OCI-LY1 (cell line): ENCODE measurements around the gene DHDH.
A peak's percentile ranks its signal among the peaks of the same experiment; 100 is the strongest.

Experiments
- H2AFZ ChIP-seq: fragments of 200-600 bp; sonication (generic), shearing (Covaris generic); 2 replicates; pipeline ENCODE4 v1.6.0; 2014; ENCODE audit warnings: antibody characterized with exemption, mild to moderate bottlenecking, low read length
- H3F3A ChIP-seq: fragments of 200-600 bp; sonication (generic), shearing (Covaris generic); 2 replicates; pipeline ENCODE4 v1.6.0; 2014; ENCODE audit warnings: mild to moderate bottlenecking, antibody characterized with exemption, low read length, moderate library complexity; ENCODE audit not compliant: insufficient read depth
- H3K27ac ChIP-seq: fragments of 200-600 bp; sonication (generic); 2 replicates; pipeline ENCODE4 v1.5.1; 2014; ENCODE audit warnings: low read length, mixed run types, mild to moderate bottlenecking, low read depth; ENCODE audit not compliant: poor library complexity, severe bottlenecking
- H3K27me3 ChIP-seq: fragments of 200-600 bp; sonication (generic); 2 replicates; pipeline ENCODE4 v1.6.0; 2014; ENCODE audit warnings: antibody characterized with exemption, mild to moderate bottlenecking, low read length, moderate library complexity; ENCODE audit not compliant: insufficient read depth
- H3K36me3 ChIP-seq: fragments of 200-600 bp; sonication (generic); 2 replicates; pipeline ENCODE4 v1.6.1; 2014; ENCODE audit warnings: mild to moderate bottlenecking, antibody characterized with exemption, low read length, moderate library complexity, mixed read lengths; ENCODE audit not compliant: insufficient read depth
- H3K4me1 ChIP-seq: fragments of 200-600 bp; sonication (generic); 2 replicates; pipeline ENCODE4 v1.5.1; 2014; ENCODE audit warnings: mild to moderate bottlenecking, low read length, moderate library complexity; ENCODE audit not compliant: insufficient read depth, severe bottlenecking
- H3K4me2 ChIP-seq: fragments of 200-600 bp; sonication (generic), shearing (Covaris generic); 2 replicates; pipeline ENCODE4 v1.6.1; 2014; ENCODE audit warnings: low read length
- H3K4me3 ChIP-seq: fragments of 200-600 bp; sonication (generic); 2 replicates; pipeline ENCODE4 v1.5.1; 2014; ENCODE audit warnings: low read length, low read depth, mild to moderate bottlenecking, mixed read lengths; ENCODE audit not compliant: poor library complexity, severe bottlenecking
- H3K79me2 ChIP-seq: fragments of 200-600 bp; shearing (Covaris generic); 2 replicates; pipeline ENCODE4 v1.6.1; 2016; ENCODE audit warnings: mixed run types, low read length, mixed read lengths; ENCODE audit not compliant: insufficient read depth
- H3K9ac ChIP-seq: fragments of 200-600 bp; sonication (generic), shearing (Covaris generic); 2 replicates; pipeline ENCODE4 v1.6.1; 2014; ENCODE audit warnings: mild to moderate bottlenecking, low read length, mixed read lengths
- H3K9me2 ChIP-seq: fragments of 200-600 bp; sonication (generic), shearing (Covaris generic); 2 replicates; pipeline ENCODE4 v1.6.1; 2014; ENCODE audit warnings: low read depth, mild to moderate bottlenecking, low read length, mixed read lengths
- H3K9me3 ChIP-seq: fragments of 200-600 bp; shearing (Covaris generic); 2 replicates; pipeline ENCODE4 v1.6.1; 2014; ENCODE audit warnings: low read length, mixed read lengths
- H4K20me1 ChIP-seq: fragments of 200-600 bp; sonication (generic), shearing (Covaris generic); 2 replicates; pipeline ENCODE4 v1.6.0; 2016; ENCODE audit warnings: mild to moderate bottlenecking, low read length; ENCODE audit not compliant: insufficient read depth
- EZH2 ChIP-seq: fragments of 200-600 bp; sonication (generic), shearing (Covaris generic); IDR thresholded peaks from 2 replicates; pipeline ENCODE4 v1.8.0; 2017; ENCODE audit warnings: borderline replicate concordance, mixed run types, mild to moderate bottlenecking, antibody characterized with exemption, low read length, moderate library complexity, mixed read lengths
- TF ChIP-seq, protein P1 (sequence below): fragments of 200-600 bp; sonication (generic), shearing (Covaris generic); IDR thresholded peaks from 2 replicates; pipeline ENCODE4 v1.5.1; 2017; ENCODE audit warnings: mild to moderate bottlenecking, antibody characterized with exemption, low read length, moderate library complexity, mixed read lengths

Gene DHDH

DNA sequence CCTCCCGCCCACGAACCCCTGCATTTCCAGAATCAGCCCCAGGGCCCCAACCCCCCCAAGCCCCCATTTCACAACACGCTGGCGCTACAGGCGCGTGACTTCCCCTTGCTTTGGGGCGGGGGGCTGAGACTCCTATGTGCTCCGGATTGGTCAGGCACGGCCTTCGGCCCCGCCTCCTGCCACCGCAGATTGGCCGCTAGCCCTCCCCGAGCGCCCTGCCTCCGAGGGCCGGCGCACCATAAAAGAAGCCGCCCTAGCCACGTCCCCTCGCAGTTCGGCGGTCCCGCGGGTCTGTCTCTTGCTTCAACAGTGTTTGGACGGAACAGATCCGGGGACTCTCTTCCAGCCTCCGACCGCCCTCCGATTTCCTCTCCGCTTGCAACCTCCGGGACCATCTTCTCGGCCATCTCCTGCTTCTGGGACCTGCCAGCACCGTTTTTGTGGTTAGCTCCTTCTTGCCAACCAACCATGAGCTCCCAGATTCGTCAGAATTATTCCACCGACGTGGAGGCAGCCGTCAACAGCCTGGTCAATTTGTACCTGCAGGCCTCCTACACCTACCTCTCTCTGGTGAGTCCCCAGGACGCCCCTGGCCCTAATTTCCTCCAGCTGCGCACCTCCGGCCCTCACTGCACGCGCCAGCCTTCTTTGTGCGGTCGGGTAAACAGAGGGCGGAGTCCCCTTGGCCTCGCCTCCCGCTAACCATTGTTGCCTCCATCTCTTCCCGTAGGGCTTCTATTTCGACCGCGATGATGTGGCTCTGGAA lies 31.7 kb downstream of the DHDH start, which contains the start of gene FTL:
Gene FTL (plus strand): TSS at position 270 of the 766 bp plus-strand sequence. CDS start 199 bp downstream, at position 469.
- peak within 1 kb of the TSS; percentile 98 for H3K4me2 ChIP-seq
- no peak for TF ChIP-seq EZH2
- TF ChIP-seq, protein P1, sequence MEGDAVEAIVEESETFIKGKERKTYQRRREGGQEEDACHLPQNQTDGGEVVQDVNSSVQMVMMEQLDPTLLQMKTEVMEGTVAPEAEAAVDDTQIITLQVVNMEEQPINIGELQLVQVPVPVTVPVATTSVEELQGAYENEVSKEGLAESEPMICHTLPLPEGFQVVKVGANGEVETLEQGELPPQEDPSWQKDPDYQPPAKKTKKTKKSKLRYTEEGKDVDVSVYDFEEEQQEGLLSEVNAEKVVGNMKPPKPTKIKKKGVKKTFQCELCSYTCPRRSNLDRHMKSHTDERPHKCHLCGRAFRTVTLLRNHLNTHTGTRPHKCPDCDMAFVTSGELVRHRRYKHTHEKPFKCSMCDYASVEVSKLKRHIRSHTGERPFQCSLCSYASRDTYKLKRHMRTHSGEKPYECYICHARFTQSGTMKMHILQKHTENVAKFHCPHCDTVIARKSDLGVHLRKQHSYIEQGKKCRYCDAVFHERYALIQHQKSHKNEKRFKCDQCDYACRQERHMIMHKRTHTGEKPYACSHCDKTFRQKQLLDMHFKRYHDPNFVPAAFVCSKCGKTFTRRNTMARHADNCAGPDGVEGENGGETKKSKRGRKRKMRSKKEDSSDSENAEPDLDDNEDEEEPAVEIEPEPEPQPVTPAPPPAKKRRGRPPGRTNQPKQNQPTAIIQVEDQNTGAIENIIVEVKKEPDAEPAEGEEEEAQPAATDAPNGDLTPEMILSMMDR: no peak
- peaks cover 56% of the 10 kb centered on the region for H3K4me1 ChIP-seq
- peak within 1 kb of the TSS; percentile 85 for H3K9ac ChIP-seq
- H3K4me3 ChIP-seq: peak within 1 kb of the TSS; percentile 67
- H3F3A ChIP-seq: peaks cover 5% of the 10 kb centered on the region; the same call in 1 of the 2 replicates
- peaks cover 45% of the 10 kb centered on the region for H3K36me3 ChIP-seq
- no peaks in the 10 kb centered on the region for H3K9me3 ChIP-seq
- H3K79me2 ChIP-seq: 0 out of 2 replicates have a peak, but pooled peaks cover 4% of the 10 kb centered on the region
- H3K27me3 ChIP-seq: no peaks in the 10 kb centered on the region
- H3K27ac ChIP-seq: peak within 1 kb of the TSS; percentile 87
- H4K20me1 ChIP-seq: no peaks in the 10 kb centered on the region
- no peak within 1 kb of the TSS for H2AFZ ChIP-seq
- H3K9me2 ChIP-seq: no peaks in the 10 kb centered on the region

DNA sequence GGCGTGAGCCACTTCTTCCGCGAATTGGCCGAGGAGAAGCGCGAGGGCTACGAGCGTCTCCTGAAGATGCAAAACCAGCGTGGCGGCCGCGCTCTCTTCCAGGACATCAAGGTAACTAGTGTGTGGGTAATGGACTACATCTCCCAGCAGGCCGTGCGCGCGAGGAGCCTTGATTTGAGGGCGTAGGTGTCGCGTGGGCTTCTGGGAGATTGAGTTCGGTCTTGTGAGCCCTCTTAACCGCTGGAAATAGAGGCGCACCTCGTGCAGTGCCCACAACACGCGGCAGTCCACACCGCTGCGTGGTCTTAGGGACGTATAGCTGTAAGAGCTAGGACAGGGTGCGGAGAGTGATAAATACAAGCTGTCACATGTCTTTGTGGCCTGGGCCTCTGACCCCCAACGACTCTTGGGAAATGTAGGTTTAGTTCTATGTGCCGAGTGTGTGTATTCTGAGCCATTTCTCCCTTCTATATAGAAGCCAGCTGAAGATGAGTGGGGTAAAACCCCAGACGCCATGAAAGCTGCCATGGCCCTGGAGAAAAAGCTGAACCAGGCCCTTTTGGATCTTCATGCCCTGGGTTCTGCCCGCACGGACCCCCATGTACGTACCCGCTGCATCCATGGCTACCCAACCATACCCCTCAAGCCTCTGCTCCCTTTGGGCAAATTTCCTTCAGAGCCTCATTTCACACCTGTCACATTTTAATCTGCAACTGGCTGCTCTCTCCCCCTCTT lies 32.5 kb downstream of the DHDH start:
- peaks cover 58% of the 10 kb centered on the region for H3K4me1 ChIP-seq
- peaks cover 5% of the 10 kb centered on the region; the same call in 1 of the 2 replicates for H3F3A ChIP-seq
- TF ChIP-seq EZH2: no peak
- TF ChIP-seq, protein P1: no peak
- H3K9me3 ChIP-seq: no peaks in the 10 kb centered on the region
- H3K4me3 ChIP-seq: peak overlapping the region; percentile 67
- peak overlapping the region; percentile 78 for H3K9ac ChIP-seq
- H3K4me2 ChIP-seq: peak overlapping the region; percentile 98
- 0 out of 2 replicates have a peak, but pooled peaks cover 4% of the 10 kb centered on the region for H3K79me2 ChIP-seq
- H4K20me1 ChIP-seq: no peaks in the 10 kb centered on the region
- no peaks in the 10 kb centered on the region for H3K9me2 ChIP-seq
- H3K27me3 ChIP-seq: no peaks in the 10 kb centered on the region
- H2AFZ ChIP-seq: no peak overlapping the region
- H3K27ac ChIP-seq: peak overlapping the region; percentile 72
- peaks cover 47% of the 10 kb centered on the region for H3K36me3 ChIP-seq

DNA sequence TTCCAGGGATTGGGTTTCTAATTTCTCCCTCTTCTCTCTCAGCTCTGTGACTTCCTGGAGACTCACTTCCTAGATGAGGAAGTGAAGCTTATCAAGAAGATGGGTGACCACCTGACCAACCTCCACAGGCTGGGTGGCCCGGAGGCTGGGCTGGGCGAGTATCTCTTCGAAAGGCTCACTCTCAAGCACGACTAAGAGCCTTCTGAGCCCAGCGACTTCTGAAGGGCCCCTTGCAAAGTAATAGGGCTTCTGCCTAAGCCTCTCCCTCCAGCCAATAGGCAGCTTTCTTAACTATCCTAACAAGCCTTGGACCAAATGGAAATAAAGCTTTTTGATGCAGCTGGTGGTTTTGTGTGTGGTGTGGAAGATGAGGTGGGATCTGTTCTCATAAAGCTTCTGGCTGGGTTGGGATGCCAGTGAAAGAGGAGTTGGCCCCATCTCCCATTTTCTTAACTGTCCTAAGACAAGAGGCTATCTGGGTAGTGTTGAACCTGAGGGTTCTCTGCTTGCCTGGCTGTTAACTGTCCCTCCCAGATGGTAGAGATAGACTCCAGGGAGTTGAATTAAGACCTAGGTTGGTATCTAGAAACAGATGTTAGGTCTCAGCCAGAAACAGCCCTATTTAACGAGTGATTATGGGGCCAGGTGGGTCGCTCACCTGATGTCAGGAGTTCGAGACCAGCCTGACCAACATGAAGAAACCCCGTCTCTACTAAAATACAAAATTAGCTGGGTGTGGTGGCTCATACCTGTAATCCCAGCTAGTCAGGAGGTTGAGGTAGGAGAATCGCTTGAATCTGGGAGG lies 33.2 kb downstream of the DHDH start:
- Histone ChIP-seq H3K27ac (peak overlapping the region; percentile 72), H3K4me1 (peaks cover 56% of the 10 kb centered on the region), H4K20me1 (no peaks in the 10 kb centered on the region), H3K9ac (peak overlapping the region; percentile 78), H3F3A (peaks cover 5% of the 10 kb centered on the region; the same call in 1 of the 2 replicates), H3K4me2 (peak overlapping the region; percentile 98), H3K9me2 (no peaks in the 10 kb centered on the region), H3K36me3 (peaks cover 45% of the 10 kb centered on the region), H2AFZ (no peak overlapping the region), H3K9me3 (no peaks in the 10 kb centered on the region), H3K4me3 (peak overlapping the region; percentile 67), H3K79me2 (0 out of 2 replicates have a peak, but pooled peaks cover 4% of the 10 kb centered on the region), H3K27me3 (no peaks in the 10 kb centered on the region)
- no peak for TF ChIP-seq EZH2
- TF ChIP-seq, protein P1: no peak
